HL-60 (cell line): ENCODE results near the gene DEGS2.

ENCODE experiments used
- DNase-seq, 2 experiments: peaks; one replicate each; pipeline ENCODE4 v3.0.0-alpha.2; 2010 to 2020; ENCODE audit warnings: low read depth in 1 of 2, low spot score in 1 of 2
- H3K27ac ChIP-seq: fragments of 250-450 bp; sonication (Bioruptor Pico); replicated peaks from 2 replicates; pipeline ENCODE4 v1.5.1; 2020; ENCODE audit warnings: mild to moderate bottlenecking, moderate library complexity
- H3K27me3 ChIP-seq: fragments of 250-450 bp; sonication (Bioruptor Pico); 2 replicates; pipeline ENCODE4 v1.5.1; 2021; ENCODE audit warnings: mild to moderate bottlenecking, moderate library complexity; ENCODE audit not compliant: insufficient read depth, poor library complexity, severe bottlenecking
- H3K4me3 ChIP-seq: replicated peaks from 2 replicates; pipeline ENCODE4 v1.5.1; 2011; ENCODE audit warnings: mild to moderate bottlenecking, control low read depth, low read length; ENCODE audit not compliant: insufficient read depth
- CTCF ChIP-seq: IDR thresholded peaks from one replicate; pipeline ENCODE4 v1.5.1; 2011; ENCODE audit warnings: low read length, control low read depth, inconsistent platforms; ENCODE audit not compliant: insufficient read depth
- GABPA ChIP-seq: IDR thresholded peaks from 2 replicates; pipeline ENCODE4 v1.6.1; 2012; ENCODE audit warnings: low read depth
- POLR2AphosphoS5 ChIP-seq: IDR thresholded peaks from 2 replicates; pipeline ENCODE4 v1.6.1; 2012; ENCODE audit warnings: low read depth
- REST ChIP-seq: IDR thresholded peaks from 2 replicates; pipeline ENCODE4 v1.6.1; 2012; ENCODE audit warnings: low read depth; ENCODE audit not compliant: insufficient replicate concordance
- SPI1 ChIP-seq: IDR thresholded peaks from 2 replicates; pipeline ENCODE4 v1.6.1; 2012; ENCODE audit warnings: low read depth, mild to moderate bottlenecking, borderline replicate concordance

Gene DEGS2

GRCh38 chr14:100191584-100192249 is 32.3 kb upstream of the DEGS2 start:
- Histone ChIP-seq H3K4me3 (no peak overlapping the region), H3K27me3 (no peaks in the 10 kb centered on the region)

GRCh38 chr14:100190126-100190525 is 30.7 kb upstream of the DEGS2 start:
- TF ChIP-seq GABPA: no peak
- no peak for TF ChIP-seq POLR2AphosphoS5
- TF ChIP-seq REST: no peak
- no peak for TF ChIP-seq CTCF
- TF ChIP-seq SPI1: no peak
- Histone ChIP-seq H3K27me3 (no peaks in the 10 kb centered on the region), H3K4me3 (no peak overlapping the region), H3K27ac (no peak overlapping the region)
- DNase-seq: no peak

More at GRCh38 chr14:100191584-100192249, 32.3 kb upstream of the DEGS2 start:
- TF ChIP-seq GABPA (no peak), REST (no peak), CTCF (no peak), SPI1 (no peak), POLR2AphosphoS5 (no peak)
- H3K27ac ChIP-seq: no peak overlapping the region
- no peak for DNase-seq

- no peak for TF ChIP-seq CTCF
- TF ChIP-seq REST: no peak
- TF ChIP-seq SPI1: no peak
- no peak for TF ChIP-seq POLR2AphosphoS5
- no peak for TF ChIP-seq GABPA
- DNase-seq: no peak
Measured at GRCh38 chr14:100188392-100189030, 29.1 kb upstream of the DEGS2 start.

More at GRCh38 chr14:100188392-100189030, 29.1 kb upstream of the DEGS2 start:
- Histone ChIP-seq H3K27me3 (no peaks in the 10 kb centered on the region), H3K27ac (no peak overlapping the region), H3K4me3 (no peak overlapping the region)
